H1 (cell line): ENCODE data around the gene SMIM28.

Source experiments
- CHD1 ChIP-seq: IDR thresholded peaks from 2 replicates; pipeline ENCODE4 v1.6.1; 2012; ENCODE audit warnings: low read depth, low read length, improper control_type of control experiment
- CREB1 ChIP-seq: IDR thresholded peaks from 2 replicates; pipeline ENCODE4 v1.6.1; 2012; ENCODE audit warnings: inconsistent platforms
- GABPA ChIP-seq: IDR thresholded peaks from 2 replicates; pipeline ENCODE4 v1.6.1; 2011; ENCODE audit warnings: mild to moderate bottlenecking, low read length, moderate library complexity, borderline replicate concordance; ENCODE audit not compliant: insufficient read depth
- POLR2AphosphoS5 ChIP-seq: IDR thresholded peaks from 2 replicates; pipeline ENCODE4 v1.6.1; 2011; ENCODE audit warnings: low read depth, low read length
- RAD21 ChIP-seq, 2 experiments: IDR thresholded peaks in 1 of 2; conservative IDR thresholded peaks in 1 of 2; 2 replicates each; pipeline ENCODE4 v1.6.1; 2011; ENCODE audit warnings: low read depth in 2 of 2, low read length in 2 of 2, improper control_type of control experiment in 1 of 2, inconsistent platforms in 1 of 2, mild to moderate bottlenecking in 1 of 2, moderate library complexity in 1 of 2
- SP2 ChIP-seq: IDR thresholded peaks from 2 replicates; pipeline ENCODE4 v1.6.1; 2012; ENCODE audit warnings: mild to moderate bottlenecking, low read length, inconsistent platforms
- SUZ12 ChIP-seq: fragments of 200-600 bp; sonication (generic); IDR thresholded peaks from 2 replicates; pipeline ENCODE4 v1.6.1; 2012; ENCODE audit warnings: mild to moderate bottlenecking, inconsistent platforms, low read length, moderate library complexity, mixed read lengths
- TF ChIP-seq, protein P1 (sequence below): IDR thresholded peaks from 2 replicates; pipeline ENCODE4 v1.6.1; 2012; ENCODE audit warnings: inconsistent platforms
- TF ChIP-seq, protein P2 (sequence below), 3 experiments: IDR thresholded peaks; 1 replicate in 2 of 3; 2 replicates in 1 of 3; pipeline versions ENCODE4 v1.5.1 to v1.6.1; 2011; ENCODE audit warnings: low read length in 3 of 3, mild to moderate bottlenecking in 3 of 3, inconsistent platforms in 2 of 3, low read depth in 1 of 3, moderate library complexity in 1 of 3; ENCODE audit not compliant: insufficient read depth in 1 of 3; ENCODE audit errors: control extremely low read depth in 1 of 3
- TF ChIP-seq, protein P3 (sequence below): IDR thresholded peaks from 2 replicates; pipeline ENCODE4 v1.6.1; 2011; ENCODE audit warnings: low read length, improper control_type of control experiment

- TF ChIP-seq, protein P1, sequence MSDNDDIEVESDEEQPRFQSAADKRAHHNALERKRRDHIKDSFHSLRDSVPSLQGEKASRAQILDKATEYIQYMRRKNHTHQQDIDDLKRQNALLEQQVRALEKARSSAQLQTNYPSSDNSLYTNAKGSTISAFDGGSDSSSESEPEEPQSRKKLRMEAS, result no peak
- TF ChIP-seq, protein P2, sequence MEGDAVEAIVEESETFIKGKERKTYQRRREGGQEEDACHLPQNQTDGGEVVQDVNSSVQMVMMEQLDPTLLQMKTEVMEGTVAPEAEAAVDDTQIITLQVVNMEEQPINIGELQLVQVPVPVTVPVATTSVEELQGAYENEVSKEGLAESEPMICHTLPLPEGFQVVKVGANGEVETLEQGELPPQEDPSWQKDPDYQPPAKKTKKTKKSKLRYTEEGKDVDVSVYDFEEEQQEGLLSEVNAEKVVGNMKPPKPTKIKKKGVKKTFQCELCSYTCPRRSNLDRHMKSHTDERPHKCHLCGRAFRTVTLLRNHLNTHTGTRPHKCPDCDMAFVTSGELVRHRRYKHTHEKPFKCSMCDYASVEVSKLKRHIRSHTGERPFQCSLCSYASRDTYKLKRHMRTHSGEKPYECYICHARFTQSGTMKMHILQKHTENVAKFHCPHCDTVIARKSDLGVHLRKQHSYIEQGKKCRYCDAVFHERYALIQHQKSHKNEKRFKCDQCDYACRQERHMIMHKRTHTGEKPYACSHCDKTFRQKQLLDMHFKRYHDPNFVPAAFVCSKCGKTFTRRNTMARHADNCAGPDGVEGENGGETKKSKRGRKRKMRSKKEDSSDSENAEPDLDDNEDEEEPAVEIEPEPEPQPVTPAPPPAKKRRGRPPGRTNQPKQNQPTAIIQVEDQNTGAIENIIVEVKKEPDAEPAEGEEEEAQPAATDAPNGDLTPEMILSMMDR (IDR thresholded peaks at IDR 0.05; ENCODE audit: control extremely low read depth in 1 of 3, insufficient read depth in 1 of 3, low read depth in 1 of 3, low read length in 3 of 3), result no peak
- no peak for TF ChIP-seq CREB1
- no peak for TF ChIP-seq SUZ12
- TF ChIP-seq, protein P3, sequence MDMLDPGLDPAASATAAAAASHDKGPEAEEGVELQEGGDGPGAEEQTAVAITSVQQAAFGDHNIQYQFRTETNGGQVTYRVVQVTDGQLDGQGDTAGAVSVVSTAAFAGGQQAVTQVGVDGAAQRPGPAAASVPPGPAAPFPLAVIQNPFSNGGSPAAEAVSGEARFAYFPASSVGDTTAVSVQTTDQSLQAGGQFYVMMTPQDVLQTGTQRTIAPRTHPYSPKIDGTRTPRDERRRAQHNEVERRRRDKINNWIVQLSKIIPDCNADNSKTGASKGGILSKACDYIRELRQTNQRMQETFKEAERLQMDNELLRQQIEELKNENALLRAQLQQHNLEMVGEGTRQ, result no peak
- TF ChIP-seq SP2, result no peak
- TF ChIP-seq RAD21 (IDR thresholded peaks at IDR 0.05 in 1 of 2, conservative IDR thresholded peaks at IDR 0.05 in 1 of 2; ENCODE audit: low read depth in 2 of 2, low read length in 2 of 2), result no peak
- TF ChIP-seq POLR2AphosphoS5, result no peak
- no peak for TF ChIP-seq GABPA
- no peak for TF ChIP-seq CHD1
These were observed 10.1 kb downstream of the SMIM28 start for GRCh38 chr6:138387577-138388368.
